GM18861 (cell line): Measurements from ENCODE around the gene DNAJC18.
"Not testable (repeated sequence)": the region's sequence is repeated elsewhere in the genome, so short reads cannot be mapped to it uniquely, and the experiment has no call there.

Experiments
- ATAC-seq: cut with Tn5 transposase; IDR thresholded peaks from one replicate; pipeline ENCODE4 v1.9.1; 2021; ENCODE audit not compliant: unreplicated experiment

Gene DNAJC18

GRCh38 chr5:139389701-139390638 is 49.4 kb downstream of the DNAJC18 start, which contains the start of gene MZB1:
TSS of gene MZB1 (minus strand) at chr5:139389913. CDS start at chr5:139389856, 57 bp downstream.
- peak; percentile 37 for ATAC-seq

GRCh38 chr5:139388198-139388821 is 51.0 kb downstream of the DNAJC18 start:
- no peak for ATAC-seq

- ATAC-seq = no peak
These were observed 51.6 kb downstream of the DNAJC18 start for GRCh38 chr5:139387611-139388197.

- ATAC-seq = not testable (repeated sequence)
These were observed 52.4 kb downstream of the DNAJC18 start for GRCh38 chr5:139386956-139387355.

GRCh38 chr5:139386050-139386438 is 53.3 kb downstream of the DNAJC18 start:
- ATAC-seq = no peak

GRCh38 chr5:139385061-139386049 is 54.0 kb downstream of the DNAJC18 start:
- ATAC-seq = no peak

- ATAC-seq = no peak
These were observed 54.7 kb downstream of the DNAJC18 start for GRCh38 chr5:139384591-139385051.

- ATAC-seq = no peak
These were observed 55.2 kb downstream of the DNAJC18 start for GRCh38 chr5:139383993-139384590.

GRCh38 chr5:139383275-139383992 is 55.9 kb downstream of the DNAJC18 start, which contains the start of gene SLC23A1:
TSS of gene SLC23A1 (minus strand) at chr5:139383297. CDS start at chr5:139383253, 44 bp downstream.
- no peak for ATAC-seq

- no peak for ATAC-seq
These were observed 56.5 kb downstream of the DNAJC18 start for GRCh38 chr5:139382807-139383206.

GRCh38 chr5:139381837-139382761 is 57.2 kb downstream of the DNAJC18 start:
- no peak for ATAC-seq

- no peak for ATAC-seq
These were observed 59.5 kb downstream of the DNAJC18 start for GRCh38 chr5:139379626-139380449.

- ATAC-seq = no peak
These were observed 60.4 kb downstream of the DNAJC18 start for GRCh38 chr5:139378941-139379361.

- no peak for ATAC-seq
These were observed 61.1 kb downstream of the DNAJC18 start for GRCh38 chr5:139378101-139378825.

GRCh38 chr5:139377226-139377625 is 62.1 kb downstream of the DNAJC18 start:
- ATAC-seq = no peak

- ATAC-seq = no peak
These were observed 63.0 kb downstream of the DNAJC18 start for GRCh38 chr5:139376364-139376763.

GRCh38 chr5:139374909-139375308 is 64.4 kb downstream of the DNAJC18 start:
- no peak for ATAC-seq
